Caco-2 (cell line): Measurements from ENCODE around the gene TTN. TPM values are rescaled to one million over a fixed set of nuclear protein-coding genes. Genes with fewer than 3 reads are reported as not detected.

Experiments used
- BruUV-seq: library from RNA; stranded (reverse); fragments of 400-500 nt; replicated peaks from 2 replicates; lab custom pipeline; 2021; lab: Mats Ljungman, UMichigan
- CTCF ChIA-PET: fragments of 300-600 bp; sonication (Branson Sonifier 250); formaldehyde crosslinking; loops from one replicate; lab custom pipeline; 2022; ENCODE audit warnings: antibody characterized with exemption; lab: Charles Lee
- POLR2A ChIA-PET: fragments of 300-600 bp; sonication (Branson Sonifier 250); formaldehyde crosslinking; loops from one replicate; lab custom pipeline; 2022; ENCODE audit warnings: antibody characterized with exemption; lab: Charles Lee
- DNase-seq, 2 experiments: peaks; one replicate each; pipeline versions ENCODE4 v3.0.0 to v3.0.0-alpha.2; 2020 to 2022
- H3K27me3 ChIP-seq: replicated peaks from 2 replicates; pipeline ENCODE4 v1.6.0; 2011; ENCODE audit warnings: low read length; ENCODE audit not compliant: control insufficient read depth, insufficient read depth
- H3K36me3 ChIP-seq: 2 replicates; pipeline ENCODE4 v1.5.1; 2011; ENCODE audit warnings: low read length; ENCODE audit not compliant: control insufficient read depth, insufficient read depth
- H3K4me1 ChIP-seq: fragments of 250-450 bp; sonication (Bioruptor Pico); 2 replicates; pipeline ENCODE4 v1.5.1; 2020; ENCODE audit warnings: mild to moderate bottlenecking
- H3K4me3 ChIP-seq: 2 replicates; pipeline ENCODE4 v1.5.1; 2011; ENCODE audit warnings: low read depth, mild to moderate bottlenecking, control low read depth, low read length
- H3K9me3 ChIP-seq: fragments of 250-450 bp; sonication (Bioruptor Pico); 2 replicates; pipeline ENCODE4 v1.5.1; 2020; ENCODE audit warnings: mild to moderate bottlenecking, moderate library complexity
- H3K27ac Mint-ChIP-seq: one replicate; pipeline ENCODE4 v1.8.0; 2022; ENCODE audit warnings: mixed read lengths; ENCODE audit not compliant: unreplicated experiment
- H3K27me3 Mint-ChIP-seq: one replicate; pipeline ENCODE4 v1.8.0; 2022; ENCODE audit warnings: mixed read lengths; ENCODE audit not compliant: insufficient read depth, unreplicated experiment
- H3K36me3 Mint-ChIP-seq: one replicate; pipeline ENCODE4 v1.8.0; 2022; ENCODE audit warnings: mild to moderate bottlenecking, mixed read lengths; ENCODE audit not compliant: insufficient read depth, unreplicated experiment
- H3K4me1 Mint-ChIP-seq: one replicate; pipeline ENCODE4 v1.8.0; 2022; ENCODE audit warnings: low read depth, mixed read lengths; ENCODE audit not compliant: unreplicated experiment
- H3K4me3 Mint-ChIP-seq: one replicate; pipeline ENCODE4 v1.8.0; 2022; ENCODE audit warnings: mild to moderate bottlenecking, moderate library complexity, mixed read lengths; ENCODE audit not compliant: unreplicated experiment
- H3K9me3 Mint-ChIP-seq: one replicate; pipeline ENCODE4 v1.8.0; 2022; ENCODE audit warnings: mixed read lengths; ENCODE audit not compliant: unreplicated experiment
- CTCF ChIP-seq, 2 experiments: fragments of 200-600 bp in 1 of 2; IDR thresholded peaks; 1 replicate in 1 of 2; 2 replicates in 1 of 2; pipeline versions ENCODE4 v1.5.1 to v1.8.0; 2011 to 2022; ENCODE audit warnings: antibody characterized with exemption in 1 of 2, control low read depth in 1 of 2, inconsistent platforms in 1 of 2, low read depth in 1 of 2, low read length in 1 of 2, mild to moderate bottlenecking in 1 of 2, moderate library complexity in 1 of 2; ENCODE audit not compliant: insufficient read depth in 1 of 2, severe bottlenecking in 1 of 2, unreplicated experiment in 1 of 2
- intact Hi-C: fragments of 100-400 bp; cut with micrococcal nuclease; formaldehyde crosslinking; loops from one replicate; pipeline ENCODE4 v1.10.0; 2022; ENCODE audit not compliant: unreplicated experiment
- total RNA-seq: library from RNA; stranded (reverse); gene quantifications from 2 replicates; pipeline ENCODE4 v1.2.3, GENCODE V29; 2022

The TTN gene
- total RNA-seq, 1 experiment from 2014 or later = 9.3 TPM

- CTCF ChIA-PET = no interaction called here
Observed at GRCh38 chr2:178550352-178550751, 256.9 kb downstream of the TTN start.

DNA sequence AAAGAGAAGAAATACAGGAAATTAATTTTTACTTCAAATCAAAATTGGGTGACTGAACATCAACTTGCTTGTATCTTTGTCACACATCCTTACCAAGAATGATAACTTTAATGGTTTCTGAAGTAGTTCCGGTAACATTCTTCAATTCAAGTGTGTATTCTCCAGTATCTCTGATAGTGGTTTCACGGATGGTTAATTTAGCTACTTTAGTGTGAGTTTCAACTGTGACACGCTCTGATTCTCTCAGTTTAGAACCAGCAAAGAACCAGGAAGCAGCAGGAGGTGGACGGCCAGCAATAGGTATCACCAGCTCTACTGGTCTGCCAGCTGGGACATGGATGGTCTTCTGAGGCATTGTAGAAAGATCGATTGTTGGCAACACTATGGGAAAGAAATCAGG, 264.7 kb downstream of the TTN start:
- Histone ChIP-seq H3K27me3 (no peaks in the 10 kb centered on the region), H3K4me1 (no peaks in the 10 kb centered on the region), H3K4me3 (no peak overlapping the region), H3K36me3 (peaks cover 4% of the 10 kb centered on the region), H3K9me3 (no peaks in the 10 kb centered on the region)
- Mint-ChIP-seq H3K9me3 (no peaks in the 10 kb centered on the region), H3K27me3 (no peaks in the 10 kb centered on the region), H3K4me1 (no peaks in the 10 kb centered on the region), H3K27ac (no peak overlapping the region), H3K4me3 (no peak overlapping the region), H3K36me3 (peaks cover 17% of the 10 kb centered on the region)
- no peak for TF ChIP-seq CTCF (IDR thresholded peaks at IDR 0.05; ENCODE audit: insufficient read depth in 1 of 2, low read depth in 1 of 2, low read length in 1 of 2, severe bottlenecking in 1 of 2, unreplicated experiment in 1 of 2)
- no peak for DNase-seq
- CTCF ChIA-PET = no interaction called here
- POLR2A ChIA-PET = no interaction called here
- intact Hi-C loops = no loop called here
- BruUV-seq = no TSS peak

More at GRCh38 chr2:178550352-178550751, 256.9 kb downstream of the TTN start:
- H3K4me1 ChIP-seq = no peaks in the 10 kb centered on the region
- H3K9me3 ChIP-seq = no peaks in the 10 kb centered on the region
- POLR2A ChIA-PET = no interaction called here
- H3K27me3 ChIP-seq = no peaks in the 10 kb centered on the region
- H3K36me3 ChIP-seq = peaks cover 2% of the 10 kb centered on the region
- H3K4me3 ChIP-seq = no peak overlapping the region
- H3K27me3 Mint-ChIP-seq = no peaks in the 10 kb centered on the region
- H3K4me3 Mint-ChIP-seq = no peak overlapping the region
- H3K4me1 Mint-ChIP-seq = no peaks in the 10 kb centered on the region
- DNase-seq = no peak
- H3K9me3 Mint-ChIP-seq = no peaks in the 10 kb centered on the region
- no peak overlapping the region for H3K27ac Mint-ChIP-seq
- intact Hi-C loops = no loop called here
- TF ChIP-seq CTCF (IDR thresholded peaks at IDR 0.05; ENCODE audit: insufficient read depth in 1 of 2, low read depth in 1 of 2, low read length in 1 of 2, severe bottlenecking in 1 of 2, unreplicated experiment in 1 of 2) = no peak
- no TSS peak for BruUV-seq
- H3K36me3 Mint-ChIP-seq = peaks cover 13% of the 10 kb centered on the region

- TF ChIP-seq CTCF (IDR thresholded peaks at IDR 0.05; ENCODE audit: insufficient read depth in 1 of 2, low read depth in 1 of 2, low read length in 1 of 2, severe bottlenecking in 1 of 2, unreplicated experiment in 1 of 2) = no peak
- no peaks in the 10 kb centered on the region for H3K4me1 ChIP-seq
- peaks cover 4% of the 10 kb centered on the region for H3K36me3 ChIP-seq
- no peak overlapping the region for H3K4me3 ChIP-seq
- CTCF ChIA-PET = no interaction called here
- no TSS peak for BruUV-seq
- Mint-ChIP-seq H3K27me3 (no peaks in the 10 kb centered on the region), H3K9me3 (no peaks in the 10 kb centered on the region), H3K36me3 (peaks cover 17% of the 10 kb centered on the region), H3K4me1 (no peaks in the 10 kb centered on the region), H3K4me3 (no peak overlapping the region), H3K27ac (no peak overlapping the region)
- no peak for DNase-seq
- intact Hi-C loops = no loop called here
- no peaks in the 10 kb centered on the region for H3K27me3 ChIP-seq
- no peaks in the 10 kb centered on the region for H3K9me3 ChIP-seq
- POLR2A ChIA-PET = no interaction called here
Observed at GRCh38 chr2:178542161-178542560, 265.1 kb downstream of the TTN start.
